Cardiac atrium fibroblast (primary cell): ENCODE data around the gene ZWILCH. TPM values are rescaled to one million over a fixed set of nuclear protein-coding genes. Genes with fewer than 3 reads are reported as not detected.

Experiments used
- total RNA-seq: library from RNA; depleted of rRNA; stranded (reverse); fragments of >200 nt; gene quantifications from 2 replicates; pipeline ENCODE4 v1.2.3, GENCODE V29; 2015

Gene ZWILCH
- total RNA-seq, result 8.3 and 13.3 TPM in 2 replicates

DNA sequence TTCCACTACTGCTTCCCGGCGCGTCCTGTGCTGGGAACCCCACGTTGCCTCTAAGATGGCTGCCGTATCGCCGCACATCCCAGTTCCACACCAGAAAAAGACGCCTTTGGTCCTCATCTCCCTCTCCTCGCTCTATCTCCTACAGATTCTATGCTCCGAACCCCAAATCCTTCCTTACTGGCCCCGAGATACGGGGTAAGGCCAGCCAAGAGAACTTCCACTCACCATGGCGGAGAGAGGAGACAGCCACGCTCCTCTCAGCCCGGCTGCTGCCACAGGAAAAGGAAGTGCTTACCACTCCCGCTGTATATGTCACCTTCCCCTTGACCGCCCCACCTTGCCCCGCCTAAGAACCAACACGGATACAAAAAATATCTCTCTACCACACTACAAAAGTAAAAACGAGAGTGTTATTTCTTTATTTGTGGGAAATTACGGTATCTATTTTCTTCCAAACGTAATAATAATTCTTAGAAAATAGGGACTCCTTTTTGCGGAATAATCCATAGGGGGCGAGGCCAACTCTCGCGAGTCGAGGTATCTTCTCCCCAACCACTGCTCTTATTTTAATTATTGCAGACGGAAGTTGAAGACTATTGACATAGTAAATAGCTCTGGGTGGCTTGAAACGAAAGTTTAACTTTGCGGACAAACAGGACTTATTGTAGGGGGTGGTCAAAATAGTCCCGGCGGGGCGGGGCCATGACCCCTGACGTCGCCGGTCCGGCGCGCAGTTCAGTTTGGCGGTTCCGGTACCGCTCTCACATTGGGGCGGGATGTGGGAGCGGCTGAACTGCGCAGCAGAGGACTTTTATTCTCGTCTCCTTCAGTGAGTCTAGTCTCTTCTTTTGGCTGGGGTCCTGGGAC is at the start of gene ZWILCH, which contains the start of gene RPL4:
TSS of gene ZWILCH (plus strand) at position 764 of the 867 bp plus-strand sequence. CDS start at position 777, 13 bp downstream.
TSS of gene RPL4 (minus strand) at position 293 of the 867 bp plus-strand sequence. CDS start at position 228, 65 bp downstream.

DNA sequence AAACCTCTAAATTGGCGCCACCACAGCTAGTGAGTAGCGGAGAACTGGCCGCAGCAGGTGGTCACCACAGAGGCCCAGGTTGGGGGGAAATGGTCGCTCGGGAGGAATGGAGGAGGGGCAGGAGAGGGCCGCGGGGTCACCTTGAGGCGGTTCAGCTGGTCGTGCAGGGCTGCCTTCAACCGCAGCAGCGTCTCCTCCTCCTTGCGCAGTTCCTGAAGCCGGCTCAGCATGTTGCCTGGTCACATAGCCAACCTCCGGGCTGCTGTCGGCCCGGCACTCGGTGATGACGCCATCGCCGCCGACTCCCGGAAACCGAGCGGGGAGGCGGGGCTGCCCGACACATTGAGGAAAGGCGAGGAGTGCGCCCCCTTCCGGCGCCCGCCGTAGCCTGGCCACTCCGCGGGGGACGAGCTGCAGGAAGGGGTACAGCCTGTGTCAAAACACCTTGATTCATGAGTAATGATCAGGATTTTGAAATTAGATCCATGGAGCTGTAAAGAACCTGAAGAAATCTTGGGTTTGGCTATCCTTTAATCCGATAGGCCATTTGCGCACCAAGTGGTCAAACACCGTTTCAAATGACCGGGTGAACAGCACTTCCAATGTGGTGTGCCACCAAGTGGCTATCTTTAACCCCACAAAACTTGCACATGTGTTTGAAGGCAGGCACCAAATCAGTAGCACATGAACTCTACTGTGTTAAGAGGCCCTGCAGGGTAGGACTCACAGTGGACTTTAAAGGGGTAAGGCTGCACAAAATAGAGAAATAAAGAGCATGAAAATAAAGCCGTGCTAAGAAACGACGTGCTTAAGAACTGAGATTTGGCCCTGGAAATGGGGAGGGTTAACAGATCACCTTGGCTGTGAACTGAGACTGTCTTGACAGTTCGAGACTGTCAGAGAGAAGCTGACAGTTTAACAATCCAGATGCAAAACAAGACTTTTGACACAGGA is 7.3 kb upstream of the ZWILCH start, which contains the start of gene SNAPC5:
TSS of gene SNAPC5 (minus strand) at position 261 of the 954 bp plus-strand sequence. CDS start at position 230, 31 bp downstream.

DNA sequence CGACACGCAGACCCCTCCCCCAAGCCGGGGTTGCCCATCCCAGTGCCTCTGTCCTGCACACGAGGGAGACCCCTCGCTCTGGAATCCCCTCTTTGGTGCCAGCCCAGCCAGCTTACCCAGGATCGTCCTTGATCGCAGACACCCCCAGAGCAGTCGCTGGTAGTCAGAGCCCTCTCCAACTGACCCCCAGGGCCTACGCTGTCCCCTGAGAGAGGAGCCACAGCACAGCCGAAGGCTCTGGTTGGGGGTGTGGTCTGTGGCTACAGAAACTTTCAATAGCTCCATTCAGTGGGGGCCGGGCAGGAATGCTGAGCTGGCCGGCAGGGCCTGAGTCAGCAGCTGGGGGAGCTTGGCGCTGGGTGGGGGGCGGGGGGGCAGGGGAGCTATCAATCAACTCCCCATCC is 60.6 kb downstream of the ZWILCH start, which contains the start of gene LCTL:
TSS of gene LCTL (minus strand) at position 258 of the 404 bp plus-strand sequence. CDS start 633 bp downstream, outside the sequence.

Other genes with a start within 250 kb of the ZWILCH start
- 18.6 TPM in 2 replicates for gene DIS3L, start 211.8 kb upstream of the ZWILCH start, total RNA-seq
- gene TIPIN, start 148.6 kb upstream of the ZWILCH start, total RNA-seq, result 2.9 and 5.4 TPM in 2 replicates
- 56.9 and 82.9 TPM in 2 replicates for gene MAP2K1, start 118.4 kb upstream of the ZWILCH start, total RNA-seq
- gene SNAPC5, start 7.6 kb upstream of the ZWILCH start, total RNA-seq, result 11.7 and 17.0 TPM in 2 replicates
- 5,866 and 6,819 TPM in 2 replicates for gene RPL4, start 471 bp upstream of the ZWILCH start, total RNA-seq
- gene LCTL, start 60.7 kb downstream of the ZWILCH start, total RNA-seq, result 0.32 TPM in 1 of 2 replicates, not detected in the other
- 48.9 and 59.3 TPM in 2 replicates for gene SMAD6, start 196.9 kb downstream of the ZWILCH start, total RNA-seq